ES-I3 (cell line): ENCODE results near the gene DYSF.

Experiments used
- H3K36me3 ChIP-seq: 2 replicates; pipeline ENCODE4 v1.6.1; 2013; ENCODE audit warnings: mild to moderate bottlenecking, low read length, control low read depth, moderate library complexity; ENCODE audit not compliant: insufficient read depth
- H3K4me1 ChIP-seq: 2 replicates; pipeline ENCODE4 v1.6.1; 2013; ENCODE audit warnings: mild to moderate bottlenecking, control low read depth, low read length; ENCODE audit not compliant: insufficient read depth
- H3K9ac ChIP-seq: 2 replicates; pipeline ENCODE4 v1.6.1; 2013; ENCODE audit warnings: low read depth, mild to moderate bottlenecking, low read length, moderate library complexity
- H3K9me3 ChIP-seq: 2 replicates; pipeline ENCODE4 v1.6.1; 2013; ENCODE audit warnings: mild to moderate bottlenecking, low read length, moderate library complexity; ENCODE audit not compliant: control insufficient read depth, insufficient read depth

The DYSF gene

GRCh38 chr2:71722286-71722685 lies 268.9 kb downstream of the DYSF start:
- Histone ChIP-seq H3K4me1 (no peaks in the 10 kb centered on the region), H3K9me3 (peaks cover 6% of the 10 kb centered on the region; the same call in 1 of the 2 replicates), H3K9ac (no peak overlapping the region), H3K36me3 (no peaks in the 10 kb centered on the region)

GRCh38 chr2:71724793-71725192 lies 271.4 kb downstream of the DYSF start:
- H3K4me1 ChIP-seq, result no peaks in the 10 kb centered on the region
- no peak overlapping the region for H3K9ac ChIP-seq
- H3K9me3 ChIP-seq, result peaks cover 6% of the 10 kb centered on the region; the same call in 1 of the 2 replicates
- H3K36me3 ChIP-seq, result no peaks in the 10 kb centered on the region

GRCh38 chr2:71725836-71726235 lies 272.5 kb downstream of the DYSF start:
- Histone ChIP-seq H3K9ac (no peak overlapping the region), H3K36me3 (no peaks in the 10 kb centered on the region), H3K9me3 (peaks cover 6% of the 10 kb centered on the region; the same call in 1 of the 2 replicates), H3K4me1 (no peaks in the 10 kb centered on the region)

- Histone ChIP-seq H3K9me3 (peaks cover 6% of the 10 kb centered on the region; the same call in 1 of the 2 replicates), H3K36me3 (no peaks in the 10 kb centered on the region), H3K4me1 (no peaks in the 10 kb centered on the region), H3K9ac (no peak overlapping the region)
Measured at GRCh38 chr2:71727562-71727961, 274.2 kb downstream of the DYSF start.

GRCh38 chr2:71728036-71728435 lies 274.7 kb downstream of the DYSF start:
- Histone ChIP-seq H3K9ac (no peak overlapping the region), H3K9me3 (peaks cover 6% of the 10 kb centered on the region; the same call in 1 of the 2 replicates), H3K4me1 (no peaks in the 10 kb centered on the region), H3K36me3 (no peaks in the 10 kb centered on the region)

- Histone ChIP-seq H3K9ac (no peak overlapping the region), H3K4me1 (no peaks in the 10 kb centered on the region), H3K9me3 (no peaks in the 10 kb centered on the region), H3K36me3 (no peaks in the 10 kb centered on the region)
Measured at GRCh38 chr2:71730785-71731383, 277.5 kb downstream of the DYSF start.

- Histone ChIP-seq H3K4me1 (no peaks in the 10 kb centered on the region), H3K9me3 (no peaks in the 10 kb centered on the region), H3K9ac (no peak overlapping the region), H3K36me3 (no peaks in the 10 kb centered on the region)
Measured at GRCh38 chr2:71734620-71735019, 281.3 kb downstream of the DYSF start.

- Histone ChIP-seq H3K9me3 (no peaks in the 10 kb centered on the region), H3K36me3 (no peaks in the 10 kb centered on the region), H3K4me1 (no peaks in the 10 kb centered on the region), H3K9ac (no peak overlapping the region)
Measured at GRCh38 chr2:71735676-71736075, 282.3 kb downstream of the DYSF start.
